Glutamatergic neuron (in vitro differentiated cells): Measurements from ENCODE around the gene STK24. TPM values are rescaled to one million over a fixed set of nuclear protein-coding genes. Genes with fewer than 3 reads are reported as not detected.

Experiments used
- DNase-seq: peaks from one replicate; pipeline ENCODE4 v3.0.0; 2022
- H3K27ac Mint-ChIP-seq: one replicate; pipeline ENCODE4 v1.8.0; 2020; ENCODE audit warnings: mild to moderate bottlenecking, mixed read lengths, inconsistent platforms; ENCODE audit not compliant: unreplicated experiment
- H3K27me3 Mint-ChIP-seq: one replicate; pipeline ENCODE4 v1.8.0; 2020; ENCODE audit warnings: mild to moderate bottlenecking, moderate library complexity, mixed read lengths, inconsistent platforms; ENCODE audit not compliant: unreplicated experiment
- H3K36me3 Mint-ChIP-seq: one replicate; pipeline ENCODE4 v1.8.0; 2020; ENCODE audit warnings: mild to moderate bottlenecking, mixed read lengths, inconsistent platforms; ENCODE audit not compliant: unreplicated experiment
- H3K4me1 Mint-ChIP-seq: one replicate; pipeline ENCODE4 v1.8.0; 2020; ENCODE audit warnings: mild to moderate bottlenecking, low read depth, mixed read lengths, inconsistent platforms; ENCODE audit not compliant: unreplicated experiment
- H3K4me3 Mint-ChIP-seq: one replicate; pipeline ENCODE4 v1.8.0; 2020; ENCODE audit warnings: mild to moderate bottlenecking, mixed read lengths, inconsistent platforms; ENCODE audit not compliant: unreplicated experiment
- H3K9me3 Mint-ChIP-seq: one replicate; pipeline ENCODE4 v1.8.0; 2020; ENCODE audit warnings: mild to moderate bottlenecking, moderate library complexity, mixed read lengths, inconsistent platforms; ENCODE audit not compliant: unreplicated experiment
- total RNA-seq: library from RNA; stranded (reverse); fragmentation: NEBNext Ultra II Directional; extraction: Animal tissue kit (Norgen Biotek cat#: 25700); gene quantifications from one replicate; pipeline ENCODE4 v1.2.1, GENCODE V29; 2021; ENCODE audit not compliant: unreplicated experiment
- TF ChIP-seq, protein P1 (sequence below): fragments of 200-600 bp; sonication (generic); IDR thresholded peaks from one replicate; pipeline ENCODE4 v1.5.0; 2021; ENCODE audit not compliant: partially characterized antibody, unreplicated experiment

The STK24 gene
- total RNA-seq, 1 donor from 2014 or later: 188 TPM

DNA sequence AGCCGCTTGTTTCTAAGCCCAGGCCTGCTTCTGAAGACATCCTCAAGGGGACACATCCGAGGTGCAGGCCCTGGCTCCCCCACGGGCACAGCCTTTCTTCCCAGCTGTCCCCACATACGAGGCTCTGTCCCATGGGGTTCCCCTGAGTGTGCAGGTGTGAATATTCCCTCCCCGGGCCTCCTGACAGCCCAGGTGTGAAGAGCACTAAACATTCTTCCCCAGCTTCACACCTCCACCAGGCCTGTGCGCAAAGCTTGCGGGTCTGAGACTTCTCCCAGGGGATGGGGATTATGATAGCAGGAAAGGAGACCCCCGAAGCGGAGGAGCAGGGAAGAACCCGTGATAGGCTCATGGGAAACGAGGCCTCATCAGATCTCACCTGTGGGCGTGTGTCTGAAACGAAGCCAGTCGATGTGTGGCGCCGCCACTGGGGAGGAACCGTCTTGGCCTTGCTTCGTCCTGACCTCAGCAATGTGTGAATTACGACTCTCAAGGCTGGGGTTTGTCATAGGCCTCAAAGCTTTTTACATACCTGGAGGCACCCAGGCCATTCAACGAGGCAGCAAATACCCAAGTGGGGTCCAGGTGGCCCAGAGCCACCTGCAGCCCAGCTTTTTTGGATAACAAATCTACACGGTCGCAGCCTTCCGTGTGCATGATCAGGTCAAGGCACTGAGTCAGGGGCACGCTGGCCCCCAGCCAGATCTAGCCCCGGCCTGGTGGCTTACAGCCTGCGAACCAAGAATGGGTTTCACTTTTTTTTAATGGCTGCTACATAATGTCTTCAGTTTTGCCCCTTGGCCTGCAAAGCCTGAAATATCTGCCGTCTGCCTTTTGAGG is 134.3 kb downstream of the STK24 start:
- Mint-ChIP-seq H3K27me3 (peaks cover 34% of the 10 kb centered on the region), H3K27ac (no peak overlapping the region), H3K4me1 (peaks cover 22% of the 10 kb centered on the region), H3K9me3 (peaks cover 32% of the 10 kb centered on the region), H3K36me3 (peaks cover 5% of the 10 kb centered on the region), H3K4me3 (no peak overlapping the region)
- TF ChIP-seq, protein P1, sequence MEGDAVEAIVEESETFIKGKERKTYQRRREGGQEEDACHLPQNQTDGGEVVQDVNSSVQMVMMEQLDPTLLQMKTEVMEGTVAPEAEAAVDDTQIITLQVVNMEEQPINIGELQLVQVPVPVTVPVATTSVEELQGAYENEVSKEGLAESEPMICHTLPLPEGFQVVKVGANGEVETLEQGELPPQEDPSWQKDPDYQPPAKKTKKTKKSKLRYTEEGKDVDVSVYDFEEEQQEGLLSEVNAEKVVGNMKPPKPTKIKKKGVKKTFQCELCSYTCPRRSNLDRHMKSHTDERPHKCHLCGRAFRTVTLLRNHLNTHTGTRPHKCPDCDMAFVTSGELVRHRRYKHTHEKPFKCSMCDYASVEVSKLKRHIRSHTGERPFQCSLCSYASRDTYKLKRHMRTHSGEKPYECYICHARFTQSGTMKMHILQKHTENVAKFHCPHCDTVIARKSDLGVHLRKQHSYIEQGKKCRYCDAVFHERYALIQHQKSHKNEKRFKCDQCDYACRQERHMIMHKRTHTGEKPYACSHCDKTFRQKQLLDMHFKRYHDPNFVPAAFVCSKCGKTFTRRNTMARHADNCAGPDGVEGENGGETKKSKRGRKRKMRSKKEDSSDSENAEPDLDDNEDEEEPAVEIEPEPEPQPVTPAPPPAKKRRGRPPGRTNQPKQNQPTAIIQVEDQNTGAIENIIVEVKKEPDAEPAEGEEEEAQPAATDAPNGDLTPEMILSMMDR: no peak
- DNase-seq: no peak

DNA sequence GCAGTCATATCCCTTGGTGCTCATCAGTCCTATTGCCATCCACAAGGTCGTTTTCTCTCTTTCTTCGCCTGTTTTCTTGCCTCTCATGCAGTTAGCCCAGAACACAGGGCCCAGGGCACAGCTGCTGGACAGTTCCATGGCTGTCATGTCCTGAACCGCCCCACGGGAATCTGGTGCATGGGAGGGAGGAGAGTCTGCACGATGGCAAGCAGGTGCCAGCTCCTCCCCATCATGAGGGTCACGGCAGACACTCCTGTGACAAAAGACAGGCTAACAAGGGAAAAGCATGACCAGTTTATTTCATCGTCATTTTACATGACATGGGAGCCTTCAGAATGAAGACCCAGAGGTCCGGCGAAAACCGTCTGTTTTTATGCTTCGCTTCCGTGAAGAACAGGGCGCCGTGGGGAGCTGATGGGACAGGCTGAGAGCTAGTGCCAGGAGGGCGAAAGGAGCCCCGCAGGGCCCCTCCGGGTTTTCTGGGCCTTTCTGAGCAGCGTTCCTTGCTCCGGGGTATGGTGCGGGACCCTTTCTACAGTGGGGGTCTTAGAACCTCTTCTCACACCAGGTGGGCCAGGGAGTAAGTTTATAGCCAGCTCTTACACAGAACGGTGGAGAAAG is 135.7 kb downstream of the STK24 start:
- peaks cover 25% of the 10 kb centered on the region for H3K9me3 Mint-ChIP-seq
- no peak overlapping the region for H3K27ac Mint-ChIP-seq
- H3K27me3 Mint-ChIP-seq: peaks cover 23% of the 10 kb centered on the region
- H3K4me3 Mint-ChIP-seq: no peak overlapping the region
- peaks cover 20% of the 10 kb centered on the region for H3K4me1 Mint-ChIP-seq
- H3K36me3 Mint-ChIP-seq: peaks cover 8% of the 10 kb centered on the region
- DNase-seq: no peak
- TF ChIP-seq, protein P1: no peak

DNA sequence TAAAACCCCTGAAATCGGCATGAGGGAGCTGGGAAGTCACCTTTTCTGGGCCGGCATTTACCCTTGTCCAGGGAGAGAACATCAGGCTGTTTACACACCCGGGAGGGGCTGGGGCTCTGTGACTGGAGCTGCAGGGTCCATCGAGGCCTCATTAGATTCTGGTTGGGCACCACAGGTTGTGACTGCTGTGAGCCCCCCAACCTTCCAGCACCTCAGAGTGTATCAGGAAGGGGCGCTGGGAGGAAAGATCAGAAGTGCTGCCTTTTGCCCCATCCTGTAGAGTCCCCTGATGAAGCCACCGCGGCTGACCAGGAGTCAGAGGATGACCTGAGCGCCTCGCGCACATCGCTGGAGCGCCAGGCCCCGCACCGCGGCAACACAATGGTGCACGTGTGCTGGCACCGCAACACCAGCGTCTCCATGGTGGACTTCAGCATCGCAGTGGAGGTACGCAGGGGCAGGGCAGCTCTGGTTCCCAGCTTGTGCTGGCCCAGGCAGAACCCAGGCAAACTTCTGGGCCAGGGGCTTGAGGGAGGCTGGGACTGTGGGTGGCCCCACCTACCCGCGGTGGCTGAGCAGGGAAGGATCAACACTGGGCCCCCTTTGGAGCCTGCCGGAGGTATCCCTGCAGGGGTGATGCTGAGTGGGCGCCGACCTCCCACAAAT is 136.4 kb downstream of the STK24 start:
- TF ChIP-seq, protein P1: no peak
- no peak for DNase-seq
- H3K27me3 Mint-ChIP-seq: peaks cover 21% of the 10 kb centered on the region
- peaks cover 20% of the 10 kb centered on the region for H3K4me1 Mint-ChIP-seq
- peaks cover 8% of the 10 kb centered on the region for H3K36me3 Mint-ChIP-seq
- no peak overlapping the region for H3K27ac Mint-ChIP-seq
- peaks cover 24% of the 10 kb centered on the region for H3K9me3 Mint-ChIP-seq
- H3K4me3 Mint-ChIP-seq: no peak overlapping the region

DNA sequence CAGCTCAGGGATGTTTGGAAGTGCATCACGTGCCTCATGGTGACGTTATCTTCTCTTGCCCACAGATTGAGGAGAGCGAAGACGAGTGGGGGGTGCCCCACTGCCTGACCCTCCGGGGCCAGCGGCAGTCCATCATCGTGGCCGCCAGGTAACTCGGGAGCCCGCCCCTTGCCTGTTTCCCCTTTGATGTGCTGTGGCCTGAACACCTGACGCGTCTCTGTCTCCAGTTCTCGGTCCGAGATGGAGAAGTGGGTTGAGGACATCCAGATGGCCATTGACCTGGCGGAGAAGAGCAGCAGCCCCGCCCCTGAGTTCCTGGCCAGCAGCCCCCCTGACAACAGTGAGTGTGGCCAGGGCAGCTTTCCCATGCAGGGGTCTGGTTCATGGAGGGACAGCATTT is 137.0 kb downstream of the STK24 start:
- H3K36me3 Mint-ChIP-seq: peaks cover 8% of the 10 kb centered on the region
- peaks cover 19% of the 10 kb centered on the region for H3K4me1 Mint-ChIP-seq
- H3K27ac Mint-ChIP-seq: no peak overlapping the region

More for the DNA sequence above, 137.0 kb downstream of the STK24 start:
- Mint-ChIP-seq H3K4me3 (no peak overlapping the region), H3K27me3 (peaks cover 19% of the 10 kb centered on the region), H3K9me3 (peaks cover 21% of the 10 kb centered on the region)
- DNase-seq: no peak
- TF ChIP-seq, protein P1: no peak
